GM12891 (cell line): ENCODE data around the gene MAPT.

Experiments
- POLR2A ChIP-seq: IDR thresholded peaks from 2 replicates; pipeline ENCODE4 v1.6.1; 2011; ENCODE audit warnings: low read depth, low read length, control low read depth
- POLR2AphosphoS5 ChIP-seq: IDR thresholded peaks from 2 replicates; pipeline ENCODE4 v1.6.1; 2011; ENCODE audit warnings: low read depth, low read length, control low read depth

- TF ChIP-seq POLR2AphosphoS5 (no peak), POLR2A (no peak)
Measured at GRCh38 chr17:45992904-45993303, 98.5 kb downstream of the MAPT start.
